Lower lobe of right lung (tissue), 2 donors: ENCODE results near the gene MCM9. TPM values are rescaled to one million over a fixed set of nuclear protein-coding genes. Genes with fewer than 3 reads are reported as not detected.

Source experiments
- ATAC-seq, 2 donors: fragments of 200-7000 bp; cut with Tn5 transposase; one replicate each; pipeline ENCODE4 v1.9.1; 2020 to 2022; ENCODE audit warnings: mild to moderate bottlenecking in 2 of 2, moderate library complexity in 2 of 2
- DNase-seq: peaks from one replicate; pipeline ENCODE4 v3.0.0-alpha.2; 2020
- H3K27ac ChIP-seq: fragments of 200-600 bp; one replicate; pipeline ENCODE4 v1.8.0; 2022
- H3K27me3 ChIP-seq: fragments of 200-600 bp; one replicate; pipeline ENCODE4 v1.8.0; 2022; ENCODE audit warnings: low read depth
- H3K36me3 ChIP-seq: fragments of 200-600 bp; one replicate; pipeline ENCODE4 v1.8.0; 2022; ENCODE audit warnings: mild to moderate bottlenecking
- H3K4me1 ChIP-seq: fragments of 200-600 bp; one replicate; pipeline ENCODE4 v1.8.0; 2022
- H3K4me3 ChIP-seq: fragments of 200-600 bp; one replicate; pipeline ENCODE4 v1.8.0; 2022; ENCODE audit warnings: mild to moderate bottlenecking
- H3K9me3 ChIP-seq: fragments of 200-600 bp; one replicate; pipeline ENCODE4 v1.8.0; 2022
- intact Hi-C: fragments of 100-400 bp; cut with DNase I; formaldehyde crosslinking; loops from one replicate; pipeline ENCODE4 v1.11.0; 2022
- total RNA-seq: library from RNA; stranded (reverse); fragmentation: NEBNext Ultra II Directional; extraction: Animal tissue kit (Norgen Biotek cat#: 25700); gene quantifications from one replicate; pipeline ENCODE4 v1.2.1, GENCODE V29; 2021
- TF ChIP-seq, protein P1 (sequence below): fragments of 200-600 bp; IDR thresholded peaks from one replicate; pipeline ENCODE4 v1.8.0; 2022; ENCODE audit warnings: antibody characterized with exemption, mild to moderate bottlenecking
- donor health status: DM: no; HTN: yes; CAD: no; lungs with severe emphysema.

The MCM9 gene
- total RNA-seq, 1 donor from 2014 or later, result 23.6 TPM

DNA sequence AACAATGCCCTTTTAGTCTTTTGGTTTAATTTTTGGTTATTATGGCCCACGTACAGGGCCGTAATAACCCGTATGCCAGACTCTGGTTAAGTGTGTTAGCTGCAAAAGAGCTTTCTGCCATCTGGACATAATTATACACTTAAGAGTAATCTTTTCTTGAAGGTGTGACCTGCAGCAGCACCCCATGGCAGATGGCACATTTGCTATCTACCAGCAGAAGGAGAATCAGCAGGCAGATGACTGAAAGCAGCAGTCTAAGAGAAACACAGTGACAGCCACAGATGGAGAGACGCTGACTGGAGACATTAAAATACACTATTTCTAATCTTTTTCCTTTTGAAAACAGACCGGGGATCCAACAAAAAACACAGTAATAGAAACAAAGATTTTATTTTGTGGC is 22.3 kb downstream of the MCM9 start:
- intact Hi-C loops, result no loop called here
- DNase-seq (no peak), ATAC-seq (no peak)
- TF ChIP-seq, protein P1, sequence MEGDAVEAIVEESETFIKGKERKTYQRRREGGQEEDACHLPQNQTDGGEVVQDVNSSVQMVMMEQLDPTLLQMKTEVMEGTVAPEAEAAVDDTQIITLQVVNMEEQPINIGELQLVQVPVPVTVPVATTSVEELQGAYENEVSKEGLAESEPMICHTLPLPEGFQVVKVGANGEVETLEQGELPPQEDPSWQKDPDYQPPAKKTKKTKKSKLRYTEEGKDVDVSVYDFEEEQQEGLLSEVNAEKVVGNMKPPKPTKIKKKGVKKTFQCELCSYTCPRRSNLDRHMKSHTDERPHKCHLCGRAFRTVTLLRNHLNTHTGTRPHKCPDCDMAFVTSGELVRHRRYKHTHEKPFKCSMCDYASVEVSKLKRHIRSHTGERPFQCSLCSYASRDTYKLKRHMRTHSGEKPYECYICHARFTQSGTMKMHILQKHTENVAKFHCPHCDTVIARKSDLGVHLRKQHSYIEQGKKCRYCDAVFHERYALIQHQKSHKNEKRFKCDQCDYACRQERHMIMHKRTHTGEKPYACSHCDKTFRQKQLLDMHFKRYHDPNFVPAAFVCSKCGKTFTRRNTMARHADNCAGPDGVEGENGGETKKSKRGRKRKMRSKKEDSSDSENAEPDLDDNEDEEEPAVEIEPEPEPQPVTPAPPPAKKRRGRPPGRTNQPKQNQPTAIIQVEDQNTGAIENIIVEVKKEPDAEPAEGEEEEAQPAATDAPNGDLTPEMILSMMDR, result no peak
- no peak overlapping the region for H3K27ac ChIP-seq
- H3K27me3 ChIP-seq, result no peaks in the 10 kb centered on the region
- peaks cover 97% of the 10 kb centered on the region for H3K36me3 ChIP-seq
- no peaks in the 10 kb centered on the region for H3K4me1 ChIP-seq
- H3K4me3 ChIP-seq, result no peak overlapping the region
- H3K9me3 ChIP-seq, result no peaks in the 10 kb centered on the region

DNA sequence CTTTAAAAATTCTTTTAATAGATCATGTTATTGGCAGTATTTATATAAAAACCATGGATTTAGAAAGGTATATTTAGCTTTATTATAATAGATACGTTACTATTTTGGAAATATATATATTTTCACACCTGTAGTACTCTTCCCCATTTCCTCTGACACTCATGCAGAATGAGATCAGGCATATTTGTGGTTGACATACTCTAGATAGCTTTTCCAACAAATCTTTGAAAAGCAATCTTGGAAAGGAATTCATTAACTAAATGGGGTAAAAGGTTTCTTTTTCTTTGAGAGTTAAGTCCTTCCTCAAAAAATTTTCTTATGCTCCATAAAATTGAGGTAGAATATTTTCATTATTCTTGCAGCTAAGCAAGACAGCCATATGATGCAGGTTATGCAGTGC is 26.5 kb downstream of the MCM9 start:
- TF ChIP-seq, protein P1, result no peak
- Histone ChIP-seq H3K36me3 (peaks cover 90% of the 10 kb centered on the region), H3K9me3 (no peaks in the 10 kb centered on the region), H3K4me1 (no peaks in the 10 kb centered on the region), H3K27me3 (no peaks in the 10 kb centered on the region), H3K4me3 (no peak overlapping the region), H3K27ac (no peak overlapping the region)
- ATAC-seq (no peak), DNase-seq (no peak)
- intact Hi-C loops, result no loop called here

DNA sequence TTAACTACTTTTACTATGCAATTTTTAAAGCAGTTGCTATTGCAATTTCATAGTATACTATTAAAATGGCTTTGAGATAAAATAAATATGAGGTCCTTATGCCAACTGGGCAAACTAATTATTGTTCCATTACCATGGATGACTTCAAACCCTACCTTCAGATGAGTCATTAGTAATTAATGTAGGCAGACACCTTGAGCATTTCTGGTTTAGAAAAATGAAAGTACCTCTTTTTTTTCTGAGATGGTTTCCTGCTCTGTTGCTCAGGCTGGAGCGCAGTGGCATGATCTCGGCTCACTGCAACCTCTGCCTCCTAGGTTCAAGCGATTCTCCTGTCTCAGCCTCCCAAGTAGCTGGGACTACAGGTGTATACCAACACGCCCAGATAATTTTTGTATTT is 29.1 kb downstream of the MCM9 start:
- Histone ChIP-seq H3K9me3 (no peaks in the 10 kb centered on the region), H3K4me1 (peaks cover under 1% of the 10 kb centered on the region), H3K27me3 (no peaks in the 10 kb centered on the region), H3K4me3 (no peak overlapping the region), H3K36me3 (peaks cover 82% of the 10 kb centered on the region), H3K27ac (no peak overlapping the region)
- intact Hi-C loops, result no loop called here
- ATAC-seq, result no peak
- TF ChIP-seq, protein P1, result no peak
- no peak for DNase-seq

DNA sequence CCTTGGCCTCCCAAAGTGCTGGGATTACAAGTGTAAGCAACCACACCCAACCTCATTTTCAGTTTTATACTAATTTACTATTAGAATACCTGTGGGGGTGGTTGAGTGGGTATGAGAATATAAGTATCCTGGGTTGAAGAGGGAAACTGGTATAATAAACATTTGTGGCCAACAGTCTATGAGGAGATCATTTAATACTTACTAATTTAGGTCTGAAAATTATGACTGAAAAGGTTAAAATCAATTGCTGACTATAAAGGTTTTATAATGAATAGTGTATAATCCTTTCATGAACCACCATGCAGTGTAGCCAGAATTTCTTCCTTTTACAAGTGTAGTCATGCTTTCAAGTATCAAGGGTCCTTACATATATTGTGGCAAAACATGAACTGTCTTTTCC is 29.9 kb downstream of the MCM9 start:
- Histone ChIP-seq H3K36me3 (peaks cover 75% of the 10 kb centered on the region), H3K4me3 (no peak overlapping the region), H3K27me3 (no peaks in the 10 kb centered on the region), H3K9me3 (no peaks in the 10 kb centered on the region), H3K27ac (no peak overlapping the region), H3K4me1 (peaks cover 9% of the 10 kb centered on the region)
- TF ChIP-seq, protein P1, result no peak
- DNase-seq (no peak), ATAC-seq (no peak)
- intact Hi-C loops, result no loop called here

DNA sequence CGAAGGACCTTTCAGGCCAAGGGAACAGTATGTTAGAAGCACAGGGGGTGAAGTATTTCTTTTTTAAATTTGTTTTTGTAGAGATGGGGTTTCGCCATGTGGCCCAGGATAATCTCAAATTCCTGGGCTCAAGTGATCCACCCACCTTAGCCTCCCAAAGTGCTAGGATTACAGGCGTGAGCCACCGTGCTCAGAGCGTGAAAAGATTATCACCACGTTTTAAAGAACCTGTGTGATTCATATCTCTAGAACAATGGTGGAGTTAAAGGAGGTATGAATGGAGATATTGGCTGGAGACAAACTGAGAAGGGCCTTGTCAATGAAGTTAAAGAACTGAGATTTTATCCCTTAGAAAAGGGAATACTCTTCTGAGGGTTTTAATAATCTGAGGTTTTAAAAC is 31.3 kb downstream of the MCM9 start:
- Histone ChIP-seq H3K9me3 (no peaks in the 10 kb centered on the region), H3K27me3 (no peaks in the 10 kb centered on the region), H3K27ac (no peak overlapping the region), H3K4me3 (no peak overlapping the region), H3K4me1 (peaks cover 23% of the 10 kb centered on the region), H3K36me3 (peaks cover 61% of the 10 kb centered on the region)
- TF ChIP-seq, protein P1, result no peak
- DNase-seq, result no peak
- intact Hi-C loops, result no loop called here
- no peak for ATAC-seq

DNA sequence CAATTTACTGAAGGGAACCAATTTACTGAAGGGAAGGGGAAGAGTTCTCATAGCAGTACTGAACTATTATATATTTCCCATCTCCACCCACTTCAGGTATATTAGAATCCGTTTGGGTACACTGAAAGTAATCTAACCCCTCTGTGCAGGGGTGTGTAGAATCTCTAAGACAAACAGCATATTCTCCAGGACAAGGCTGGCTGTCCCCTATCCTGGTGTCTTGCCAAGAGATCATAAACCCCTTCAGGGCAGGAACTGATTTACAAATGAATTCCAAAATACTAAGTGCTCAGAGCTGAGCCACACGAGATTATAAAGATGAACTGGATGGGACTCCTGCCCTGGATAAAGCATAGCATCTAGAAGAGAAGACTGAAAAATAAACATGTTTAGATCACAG is 31.8 kb downstream of the MCM9 start:
- TF ChIP-seq, protein P1, result no peak
- ATAC-seq, result no peak
- intact Hi-C loops, result no loop called here
- no peak for DNase-seq
- H3K9me3 ChIP-seq, result no peaks in the 10 kb centered on the region
- H3K4me1 ChIP-seq, result peaks cover 27% of the 10 kb centered on the region
- no peak overlapping the region for H3K27ac ChIP-seq
- no peaks in the 10 kb centered on the region for H3K27me3 ChIP-seq
- H3K36me3 ChIP-seq, result peaks cover 55% of the 10 kb centered on the region
- H3K4me3 ChIP-seq, result no peak overlapping the region
